ENCODE results near the gene PTER. TPM values are rescaled to one million over a fixed set of nuclear protein-coding genes. Genes with fewer than 3 reads are reported as not detected.

PTER gene
- total and polyA plus RNA-seq, 9 of the 15 experiments (the other 6 are each of a cell fraction or from before 2014, with no cell fraction given) = 15.5 to 42.1 (median 28.6) TPM

DNA sequence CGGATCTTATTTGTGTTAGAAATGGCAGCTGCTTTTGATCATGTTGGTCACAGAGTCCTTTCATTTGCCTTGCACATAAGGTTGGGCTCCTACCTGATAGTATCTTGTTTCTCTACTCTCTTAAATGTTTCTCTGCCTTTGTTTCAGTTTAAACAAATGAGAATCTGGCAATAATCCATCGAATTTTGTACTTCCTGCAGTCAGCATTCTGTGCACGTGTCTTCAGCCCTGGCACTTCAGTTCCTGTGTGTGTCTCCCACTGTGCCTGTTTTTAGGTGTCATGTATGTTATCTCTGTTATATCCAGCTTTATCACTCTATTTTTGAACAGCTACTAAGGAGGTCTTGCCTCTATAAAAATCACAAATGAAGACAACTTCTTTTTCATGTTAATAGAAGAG is 28.4 kb upstream of the PTER start:
- Histone ChIP-seq H3K4me2 (ENCODE audit: insufficient read depth, low read length) (no peak overlapping the region), H3K79me2 (ENCODE audit: control insufficient read depth, insufficient read depth, low read length) (no peaks in the 10 kb centered on the region), H3K9ac (ENCODE audit: insufficient read depth in 1 of 2, low read depth in 2 of 2, low read length in 2 of 2) (no peak overlapping the region), H3K36me3 (ENCODE audit: control insufficient read depth, insufficient read depth, low read length) (no peaks in the 10 kb centered on the region), H3K27me3 (ENCODE audit: control insufficient read depth in 2 of 2, insufficient read depth in 2 of 2, low read length in 2 of 2) (peaks cover 17 to 23% of the 10 kb centered on the region in 2 experiments; a peak in 4 of 5 replicates), H2AFZ (ENCODE audit: low read depth, low read length) (no peak overlapping the region), H3K4me1 (replicated peaks in 1 of 2; ENCODE audit: control insufficient read depth in 2 of 2, insufficient read depth in 2 of 2, low read length in 2 of 2) (no peaks in the 10 kb centered on the region), H4K20me1 (replicated peaks; ENCODE audit: control insufficient read depth, insufficient read depth, low read length) (no peaks in the 10 kb centered on the region), H3K27ac (ENCODE audit: extremely low read depth, low read depth, low read length) (no peak overlapping the region), H3K9me1 (ENCODE audit: control insufficient read depth, insufficient read depth, low read length) (no peaks in the 10 kb centered on the region), H3K4me3 (no peak overlapping the region), H3K9me3 (replicated peaks; ENCODE audit: control insufficient read depth, insufficient read depth, low read depth, low read length) (no peaks in the 10 kb centered on the region)
- in situ Hi-C loops (cut with MboI) = no loop called here
- FAIRE-seq = no peak
- TF ChIP-seq STAG1 (CRISPR knock-in tag; IDR thresholded peaks at IDR 0.05; ENCODE audit: borderline replicate concordance) (no peak), NCOA2 (IDR thresholded peaks at IDR 0.05; ENCODE audit: partially characterized antibody in 2 of 2) (no peak), CBFA2T3 (IDR thresholded peaks at IDR 0.05) (no peak), GATAD2B (IDR thresholded peaks at IDR 0.05; ENCODE audit: borderline replicate concordance) (no peak), IRF2 (CRISPR knock-in tag; IDR thresholded peaks at IDR 0.05) (no peak), ZNF436 (CRISPR knock-in tag; IDR thresholded peaks at IDR 0.05) (no peak), RFX7 (CRISPR knock-in tag; IDR thresholded peaks at IDR 0.05) (no peak), TARDBP (IDR thresholded peaks at IDR 0.05) (no peak), HLTF (IDR thresholded peaks at IDR 0.05) (no peak), CXXC5 (CRISPR knock-in tag; IDR thresholded peaks at IDR 0.05) (no peak), FUS (optimal IDR thresholded peaks at IDR 0.05; ENCODE audit: low read depth, low read length) (no peak)
- TF ChIP-seq, protein P1, sequence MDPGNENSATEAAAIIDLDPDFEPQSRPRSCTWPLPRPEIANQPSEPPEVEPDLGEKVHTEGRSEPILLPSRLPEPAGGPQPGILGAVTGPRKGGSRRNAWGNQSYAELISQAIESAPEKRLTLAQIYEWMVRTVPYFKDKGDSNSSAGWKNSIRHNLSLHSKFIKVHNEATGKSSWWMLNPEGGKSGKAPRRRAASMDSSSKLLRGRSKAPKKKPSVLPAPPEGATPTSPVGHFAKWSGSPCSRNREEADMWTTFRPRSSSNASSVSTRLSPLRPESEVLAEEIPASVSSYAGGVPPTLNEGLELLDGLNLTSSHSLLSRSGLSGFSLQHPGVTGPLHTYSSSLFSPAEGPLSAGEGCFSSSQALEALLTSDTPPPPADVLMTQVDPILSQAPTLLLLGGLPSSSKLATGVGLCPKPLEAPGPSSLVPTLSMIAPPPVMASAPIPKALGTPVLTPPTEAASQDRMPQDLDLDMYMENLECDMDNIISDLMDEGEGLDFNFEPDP (CRISPR knock-in tag; IDR thresholded peaks at IDR 0.05) = no peak
- TF ChIP-seq, protein P2, sequence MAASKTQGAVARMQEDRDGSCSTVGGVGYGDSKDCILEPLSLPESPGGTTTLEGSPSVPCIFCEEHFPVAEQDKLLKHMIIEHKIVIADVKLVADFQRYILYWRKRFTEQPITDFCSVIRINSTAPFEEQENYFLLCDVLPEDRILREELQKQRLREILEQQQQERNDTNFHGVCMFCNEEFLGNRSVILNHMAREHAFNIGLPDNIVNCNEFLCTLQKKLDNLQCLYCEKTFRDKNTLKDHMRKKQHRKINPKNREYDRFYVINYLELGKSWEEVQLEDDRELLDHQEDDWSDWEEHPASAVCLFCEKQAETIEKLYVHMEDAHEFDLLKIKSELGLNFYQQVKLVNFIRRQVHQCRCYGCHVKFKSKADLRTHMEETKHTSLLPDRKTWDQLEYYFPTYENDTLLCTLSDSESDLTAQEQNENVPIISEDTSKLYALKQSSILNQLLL (CRISPR knock-in tag; IDR thresholded peaks at IDR 0.05; ENCODE audit: borderline replicate concordance) = no peak
- TF ChIP-seq, protein P3, sequence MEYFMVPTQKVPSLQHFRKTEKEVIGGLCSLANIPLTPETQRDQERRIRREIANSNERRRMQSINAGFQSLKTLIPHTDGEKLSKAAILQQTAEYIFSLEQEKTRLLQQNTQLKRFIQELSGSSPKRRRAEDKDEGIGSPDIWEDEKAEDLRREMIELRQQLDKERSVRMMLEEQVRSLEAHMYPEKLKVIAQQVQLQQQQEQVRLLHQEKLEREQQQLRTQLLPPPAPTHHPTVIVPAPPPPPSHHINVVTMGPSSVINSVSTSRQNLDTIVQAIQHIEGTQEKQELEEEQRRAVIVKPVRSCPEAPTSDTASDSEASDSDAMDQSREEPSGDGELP (CRISPR knock-in tag; IDR thresholded peaks at IDR 0.05; ENCODE audit: borderline replicate concordance) = no peak
- TF ChIP-seq, protein P4, sequence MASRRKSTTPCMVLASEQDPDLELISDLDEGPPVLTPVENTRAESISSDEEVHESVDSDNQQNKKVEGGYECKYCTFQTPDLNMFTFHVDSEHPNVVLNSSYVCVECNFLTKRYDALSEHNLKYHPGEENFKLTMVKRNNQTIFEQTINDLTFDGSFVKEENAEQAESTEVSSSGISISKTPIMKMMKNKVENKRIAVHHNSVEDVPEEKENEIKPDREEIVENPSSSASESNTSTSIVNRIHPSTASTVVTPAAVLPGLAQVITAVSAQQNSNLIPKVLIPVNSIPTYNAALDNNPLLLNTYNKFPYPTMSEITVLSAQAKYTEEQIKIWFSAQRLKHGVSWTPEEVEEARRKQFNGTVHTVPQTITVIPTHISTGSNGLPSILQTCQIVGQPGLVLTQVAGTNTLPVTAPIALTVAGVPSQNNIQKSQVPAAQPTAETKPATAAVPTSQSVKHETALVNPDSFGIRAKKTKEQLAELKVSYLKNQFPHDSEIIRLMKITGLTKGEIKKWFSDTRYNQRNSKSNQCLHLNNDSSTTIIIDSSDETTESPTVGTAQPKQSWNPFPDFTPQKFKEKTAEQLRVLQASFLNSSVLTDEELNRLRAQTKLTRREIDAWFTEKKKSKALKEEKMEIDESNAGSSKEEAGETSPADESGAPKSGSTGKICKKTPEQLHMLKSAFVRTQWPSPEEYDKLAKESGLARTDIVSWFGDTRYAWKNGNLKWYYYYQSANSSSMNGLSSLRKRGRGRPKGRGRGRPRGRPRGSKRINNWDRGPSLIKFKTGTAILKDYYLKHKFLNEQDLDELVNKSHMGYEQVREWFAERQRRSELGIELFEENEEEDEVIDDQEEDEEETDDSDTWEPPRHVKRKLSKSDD (conservative IDR thresholded peaks at IDR 0.05; ENCODE audit: low read length) = no peak
- no peak for ATAC-seq
- WGBS (ENCODE audit: insufficient coverage, low coverage, missing lambda C conversion rate) = 0% methylated on average over 3 of the region's 3 CpGs
- intact Hi-C loops (cut with micrococcal nuclease) = no loop called here
- no peak for DNase-seq (ENCODE audit: extremely low read depth in 1 of 4, low spot score in 3 of 4)
- no TSS peak for BruUV-seq (replicated peaks)
- CTCF ChIA-PET (ENCODE audit: low intra/inter-chr PET ratio) = interaction anchor here (0.6 kb wide), 1 partner anchor 11 kb away, joined by 3 read pairs; no protein-coding TSS in a partner anchor
- POLR2A ChIA-PET = interaction anchor here (0.6 kb wide), 1 partner anchor 30 kb away, joined by 3 read pairs; no protein-coding TSS in a partner anchor

Measured in K562 (cell line).